Kidney epithelial cell (primary cell): ENCODE measurements around the gene ESRRA. TPM values are rescaled to one million over a fixed set of nuclear protein-coding genes. Genes with fewer than 3 reads are reported as not detected.

ENCODE experiments used
- DNase-seq: peaks from one replicate; pipeline ENCODE4 v3.0.0-alpha.2; 2010; ENCODE audit warnings: low read depth
- H3K27me3 ChIP-seq: 2 replicates; pipeline ENCODE4 v1.6.0; 2011; ENCODE audit warnings: low read length; ENCODE audit not compliant: control insufficient read depth, insufficient read depth
- H3K36me3 ChIP-seq: 2 replicates; pipeline ENCODE4 v1.5.1; 2011; ENCODE audit warnings: low read length; ENCODE audit not compliant: control insufficient read depth, insufficient read depth
- H3K4me3 ChIP-seq: 2 replicates; pipeline ENCODE4 v1.5.1; 2011; ENCODE audit warnings: low read depth, mild to moderate bottlenecking, control low read depth, low read length
- total RNA-seq: library from RNA; depleted of rRNA; stranded (reverse); fragments of >200 nt; gene quantifications from 2 replicates; pipeline ENCODE4 v1.2.3, GENCODE V29; 2015
- TF ChIP-seq, protein P1 (sequence below): IDR thresholded peaks from 2 replicates; pipeline ENCODE4 v1.5.1; 2011; ENCODE audit warnings: mild to moderate bottlenecking, moderate library complexity, low read length, control low read depth, inconsistent platforms; ENCODE audit not compliant: insufficient read depth, poor library complexity, severe bottlenecking

The ESRRA gene
- total RNA-seq, 1 donor from 2014 or later = 54.3 TPM

- Histone ChIP-seq H3K27me3 (peaks cover 59% of the 10 kb centered on the region), H3K36me3 (no peaks in the 10 kb centered on the region), H3K4me3 (no peak within 1 kb of the TSS)
- DNase-seq = no peak
- TF ChIP-seq, protein P1, sequence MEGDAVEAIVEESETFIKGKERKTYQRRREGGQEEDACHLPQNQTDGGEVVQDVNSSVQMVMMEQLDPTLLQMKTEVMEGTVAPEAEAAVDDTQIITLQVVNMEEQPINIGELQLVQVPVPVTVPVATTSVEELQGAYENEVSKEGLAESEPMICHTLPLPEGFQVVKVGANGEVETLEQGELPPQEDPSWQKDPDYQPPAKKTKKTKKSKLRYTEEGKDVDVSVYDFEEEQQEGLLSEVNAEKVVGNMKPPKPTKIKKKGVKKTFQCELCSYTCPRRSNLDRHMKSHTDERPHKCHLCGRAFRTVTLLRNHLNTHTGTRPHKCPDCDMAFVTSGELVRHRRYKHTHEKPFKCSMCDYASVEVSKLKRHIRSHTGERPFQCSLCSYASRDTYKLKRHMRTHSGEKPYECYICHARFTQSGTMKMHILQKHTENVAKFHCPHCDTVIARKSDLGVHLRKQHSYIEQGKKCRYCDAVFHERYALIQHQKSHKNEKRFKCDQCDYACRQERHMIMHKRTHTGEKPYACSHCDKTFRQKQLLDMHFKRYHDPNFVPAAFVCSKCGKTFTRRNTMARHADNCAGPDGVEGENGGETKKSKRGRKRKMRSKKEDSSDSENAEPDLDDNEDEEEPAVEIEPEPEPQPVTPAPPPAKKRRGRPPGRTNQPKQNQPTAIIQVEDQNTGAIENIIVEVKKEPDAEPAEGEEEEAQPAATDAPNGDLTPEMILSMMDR = no peak
Measured at GRCh38 chr11:64299847-64300648, 5.3 kb upstream of the ESRRA start, which contains the start of gene CATSPERZ. TSS of gene CATSPERZ (plus strand) at chr11:64300358. CDS start at chr11:64300411, 53 bp downstream.

- Histone ChIP-seq H3K36me3 (peaks cover 1% of the 10 kb centered on the region), H3K27me3 (peaks cover 25% of the 10 kb centered on the region), H3K4me3 (no peak overlapping the region)
- TF ChIP-seq, protein P1 = no peak
- DNase-seq = no peak
Measured at GRCh38 chr11:64303109-64304031, 2.0 kb upstream of the ESRRA start.

GRCh38 chr11:64304032-64304315, 1.4 kb upstream of the ESRRA start:
- Histone ChIP-seq H3K36me3 (peaks cover 1% of the 10 kb centered on the region), H3K4me3 (no peak overlapping the region), H3K27me3 (peaks cover 20% of the 10 kb centered on the region)
- TF ChIP-seq, protein P1 = no peak
- DNase-seq = no peak

GRCh38 chr11:64304316-64305072, 830 bp upstream of the ESRRA start:
- Histone ChIP-seq H3K4me3 (peak overlapping the region; percentile 56), H3K36me3 (peaks cover 1% of the 10 kb centered on the region), H3K27me3 (peaks cover 15% of the 10 kb centered on the region)
- TF ChIP-seq, protein P1 = peak; percentile 87
- peak; percentile 63 for DNase-seq

DNA sequence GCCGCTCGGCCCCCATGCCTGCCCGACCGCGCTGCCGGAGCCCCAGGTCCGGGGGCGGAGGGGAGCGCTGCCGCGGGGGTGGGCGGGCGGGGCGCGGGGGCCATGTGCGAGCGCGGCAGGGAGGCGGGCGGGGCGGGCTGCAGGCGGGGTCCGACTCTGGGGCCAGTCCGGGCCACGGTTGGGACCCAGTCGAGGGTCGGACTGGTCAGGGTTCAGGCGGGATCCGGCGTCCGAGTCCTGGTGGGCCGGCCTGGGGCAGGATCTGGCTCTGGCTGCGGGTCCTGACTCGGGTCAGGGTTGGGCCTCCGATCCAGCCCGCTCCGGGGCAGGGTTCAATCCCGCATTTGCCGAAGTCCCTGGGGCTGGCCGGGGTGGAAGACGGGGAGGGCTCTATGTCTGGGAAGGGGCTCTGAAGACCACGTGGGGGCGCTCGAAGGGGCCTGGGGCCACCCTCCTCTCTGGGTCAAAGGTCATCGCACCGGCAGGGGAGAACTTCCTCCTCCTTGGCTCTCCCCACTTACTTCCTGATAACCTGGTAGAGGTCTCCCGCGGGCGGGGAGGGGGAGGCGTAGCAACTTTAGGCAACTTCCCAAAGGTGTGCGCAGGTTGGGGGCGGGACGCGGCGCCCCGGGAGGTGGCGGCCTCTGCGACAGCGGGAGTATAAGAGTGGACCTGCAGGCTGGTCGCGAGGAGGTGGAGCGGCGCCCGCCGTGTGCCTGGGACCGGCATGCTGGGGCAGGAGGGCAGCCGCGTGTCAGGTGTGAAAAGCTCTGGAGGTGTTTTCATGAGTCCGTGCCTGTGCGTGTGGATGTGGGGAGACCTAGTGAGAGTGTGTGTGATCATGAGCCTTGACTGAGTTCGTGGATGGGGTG, 603 bp downstream of the ESRRA start:
- Histone ChIP-seq H3K27me3 (peaks cover under 1% of the 10 kb centered on the region), H3K4me3 (peak overlapping the region; percentile 51), H3K36me3 (peaks cover 1% of the 10 kb centered on the region)
- DNase-seq = no peak
- TF ChIP-seq, protein P1 = peak; percentile 45
